ENCODE results near the gene DIP2C.

DIP2C gene

DNA sequence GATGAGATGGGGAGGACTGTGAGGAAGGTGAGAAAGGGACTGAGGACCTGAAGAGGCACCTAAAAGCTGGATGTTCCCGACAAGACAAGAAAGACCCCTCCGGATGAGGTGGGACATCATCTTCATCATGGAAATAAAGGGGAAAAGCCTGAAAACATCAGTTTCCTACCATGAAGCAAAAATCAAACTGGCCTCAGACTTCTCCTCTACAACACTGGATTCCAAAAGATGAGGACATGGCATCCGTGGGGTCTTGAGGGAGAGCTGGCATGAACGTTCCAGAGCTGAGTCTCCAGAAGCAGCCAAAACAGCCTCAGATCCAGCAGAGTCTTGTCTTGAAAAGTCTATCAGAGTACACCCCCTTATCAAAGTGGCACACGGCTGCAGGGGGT is 44.5 kb downstream of the DIP2C start:
- Histone ChIP-seq H3K27me3 (ENCODE audit: insufficient read depth, low read depth, severe bottlenecking) (no peaks in the 10 kb centered on the region), H3K9me3 (ENCODE audit: severe bottlenecking) (no peaks in the 10 kb centered on the region), H3K4me3 (ENCODE audit: low read depth, low read length) (no peak overlapping the region), H3K27ac (no peak overlapping the region), H3K36me3 (no peaks in the 10 kb centered on the region)
- no peak for DNase-seq
- TF ChIP-seq, protein P1, sequence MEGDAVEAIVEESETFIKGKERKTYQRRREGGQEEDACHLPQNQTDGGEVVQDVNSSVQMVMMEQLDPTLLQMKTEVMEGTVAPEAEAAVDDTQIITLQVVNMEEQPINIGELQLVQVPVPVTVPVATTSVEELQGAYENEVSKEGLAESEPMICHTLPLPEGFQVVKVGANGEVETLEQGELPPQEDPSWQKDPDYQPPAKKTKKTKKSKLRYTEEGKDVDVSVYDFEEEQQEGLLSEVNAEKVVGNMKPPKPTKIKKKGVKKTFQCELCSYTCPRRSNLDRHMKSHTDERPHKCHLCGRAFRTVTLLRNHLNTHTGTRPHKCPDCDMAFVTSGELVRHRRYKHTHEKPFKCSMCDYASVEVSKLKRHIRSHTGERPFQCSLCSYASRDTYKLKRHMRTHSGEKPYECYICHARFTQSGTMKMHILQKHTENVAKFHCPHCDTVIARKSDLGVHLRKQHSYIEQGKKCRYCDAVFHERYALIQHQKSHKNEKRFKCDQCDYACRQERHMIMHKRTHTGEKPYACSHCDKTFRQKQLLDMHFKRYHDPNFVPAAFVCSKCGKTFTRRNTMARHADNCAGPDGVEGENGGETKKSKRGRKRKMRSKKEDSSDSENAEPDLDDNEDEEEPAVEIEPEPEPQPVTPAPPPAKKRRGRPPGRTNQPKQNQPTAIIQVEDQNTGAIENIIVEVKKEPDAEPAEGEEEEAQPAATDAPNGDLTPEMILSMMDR (IDR thresholded peaks at IDR 0.05; ENCODE audit: low read depth, low read length), result no peak

DNA sequence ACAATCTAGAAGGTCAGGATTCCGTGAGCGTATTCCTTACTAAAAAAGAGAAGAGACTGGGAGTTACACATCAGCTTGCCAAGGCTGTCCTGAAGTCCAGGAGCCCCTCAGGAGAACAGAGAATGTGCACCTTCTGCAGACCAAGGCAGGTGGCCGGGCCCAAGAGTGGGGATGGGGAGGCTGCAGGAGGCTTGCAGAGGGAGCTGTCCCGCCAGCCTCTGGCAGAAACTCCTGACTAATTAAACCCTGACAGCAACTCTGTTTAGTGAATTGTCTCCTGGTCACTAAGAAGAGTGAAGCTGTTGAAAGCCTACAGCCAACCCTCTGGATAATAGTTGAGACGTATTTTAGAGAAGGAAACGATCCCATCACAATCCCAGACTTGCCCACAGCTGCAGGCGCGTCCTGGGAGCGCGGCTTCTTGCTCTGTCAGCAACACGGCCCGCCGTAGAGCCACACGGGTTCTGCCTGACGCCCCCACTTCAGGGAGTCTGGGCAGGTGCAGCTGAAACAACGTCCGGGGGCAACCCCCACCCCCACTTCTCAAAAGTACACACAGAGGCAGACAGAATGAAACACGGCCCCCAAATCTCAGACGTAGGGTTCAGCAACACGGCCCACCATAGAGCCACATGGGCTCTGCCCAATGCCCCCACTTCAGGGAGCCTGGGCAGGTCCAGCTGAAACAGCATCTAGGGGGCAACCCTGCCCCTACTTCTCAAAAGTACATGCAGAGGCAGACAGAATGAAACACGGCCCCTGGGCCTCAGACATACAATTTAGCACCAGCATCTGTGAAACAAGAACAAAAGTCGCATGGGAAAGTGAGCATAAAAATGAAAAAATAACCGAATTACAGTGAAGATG is 45.2 kb downstream of the DIP2C start:
- Histone ChIP-seq H3K9me3 (ENCODE audit: severe bottlenecking) (no peaks in the 10 kb centered on the region), H3K27me3 (ENCODE audit: insufficient read depth, low read depth, severe bottlenecking) (no peaks in the 10 kb centered on the region), H3K27ac (no peak overlapping the region), H3K4me3 (ENCODE audit: low read depth, low read length) (no peak overlapping the region), H3K36me3 (no peaks in the 10 kb centered on the region)
- no peak for DNase-seq
- TF ChIP-seq, protein P1 (IDR thresholded peaks at IDR 0.05; ENCODE audit: low read depth, low read length), result no peak

DNA sequence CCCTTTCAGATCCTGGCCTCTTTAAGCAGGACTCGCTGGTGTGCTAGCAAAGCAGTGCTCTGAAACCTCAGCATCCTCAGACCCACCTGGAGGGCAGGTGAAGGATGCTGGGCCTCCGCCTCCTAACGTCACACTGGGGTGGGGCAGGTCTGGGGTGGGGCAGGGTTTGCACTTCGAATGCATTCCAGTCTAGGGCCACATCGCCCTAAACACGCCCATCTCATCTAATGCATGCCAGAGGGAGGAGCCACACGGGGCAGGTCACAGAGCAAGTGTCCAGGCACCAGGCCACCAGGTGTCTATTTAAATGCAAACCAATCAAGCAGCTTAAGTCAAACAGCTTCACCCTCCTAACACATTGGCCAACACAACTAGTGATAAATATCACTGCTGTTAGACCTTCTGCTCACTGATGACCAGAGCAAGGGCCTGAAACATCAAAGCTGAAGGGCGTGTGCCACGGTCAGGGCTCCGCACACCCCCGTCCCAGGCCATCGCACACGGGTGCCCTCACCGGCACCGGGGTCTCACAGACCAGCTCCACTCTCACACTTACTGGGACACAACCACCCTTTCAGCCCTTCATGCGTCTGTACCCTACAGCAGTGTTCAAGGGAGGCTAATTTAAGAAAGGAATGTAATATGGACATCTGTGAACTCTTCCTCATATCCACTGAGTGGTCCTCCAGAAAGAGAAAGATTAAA is 47.1 kb downstream of the DIP2C start:
- no peak overlapping the region for H3K27ac ChIP-seq
- H3K9me3 ChIP-seq (ENCODE audit: severe bottlenecking), result no peaks in the 10 kb centered on the region
- H3K36me3 ChIP-seq, result no peaks in the 10 kb centered on the region
- H3K27me3 ChIP-seq (ENCODE audit: insufficient read depth, low read depth, severe bottlenecking), result no peaks in the 10 kb centered on the region
- no peak overlapping the region for H3K4me3 ChIP-seq (ENCODE audit: low read depth, low read length)
- TF ChIP-seq, protein P1 (IDR thresholded peaks at IDR 0.05; ENCODE audit: low read depth, low read length), result no peak
- no peak for DNase-seq

DNA sequence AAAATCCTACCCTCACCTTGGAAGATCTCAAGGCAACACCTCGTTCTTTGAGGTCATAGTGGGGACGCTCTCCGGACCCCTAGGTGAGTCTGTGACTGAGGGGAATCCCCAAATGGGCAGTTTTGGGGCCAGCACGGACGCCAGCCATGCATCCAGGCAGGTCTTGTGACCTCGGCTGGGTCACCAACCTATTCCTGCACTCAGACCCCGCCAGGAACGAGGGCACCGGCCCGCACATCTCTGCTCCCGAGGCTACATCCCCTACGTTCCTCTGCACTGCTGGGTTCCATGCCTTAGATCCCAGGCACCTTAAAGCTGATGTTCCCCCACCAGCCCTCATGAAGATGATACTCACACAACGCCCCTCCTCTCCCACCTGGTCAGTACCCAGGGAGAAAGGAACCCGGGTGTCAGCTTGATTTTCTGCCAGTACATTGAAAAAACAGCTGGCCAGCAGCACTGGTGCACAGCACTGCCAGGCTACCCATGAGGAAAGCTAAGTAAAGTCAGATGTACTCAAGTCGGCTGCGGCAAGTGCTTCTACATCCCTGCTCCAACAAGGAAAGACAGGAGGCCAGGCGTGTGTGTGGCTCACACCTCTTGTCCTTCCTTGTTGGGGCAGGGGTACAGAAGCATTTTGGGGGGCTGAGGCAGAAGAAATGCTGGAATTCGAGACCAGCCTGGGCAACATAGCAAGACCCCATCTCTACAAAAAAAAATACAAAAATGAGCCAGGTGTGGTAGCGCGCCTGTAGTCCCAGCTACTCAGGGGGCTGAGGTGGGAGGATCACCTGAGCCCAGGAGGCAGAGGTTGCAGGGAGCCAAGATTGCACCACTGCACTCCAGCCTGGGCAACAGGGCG is 48.1 kb downstream of the DIP2C start:
- no peak for DNase-seq
- TF ChIP-seq, protein P1 (IDR thresholded peaks at IDR 0.05; ENCODE audit: low read depth, low read length), result no peak
- Histone ChIP-seq H3K27me3 (ENCODE audit: insufficient read depth, low read depth, severe bottlenecking) (no peaks in the 10 kb centered on the region), H3K36me3 (no peaks in the 10 kb centered on the region), H3K27ac (no peak overlapping the region), H3K4me3 (ENCODE audit: low read depth, low read length) (no peak overlapping the region), H3K9me3 (ENCODE audit: severe bottlenecking) (no peaks in the 10 kb centered on the region)

DNA sequence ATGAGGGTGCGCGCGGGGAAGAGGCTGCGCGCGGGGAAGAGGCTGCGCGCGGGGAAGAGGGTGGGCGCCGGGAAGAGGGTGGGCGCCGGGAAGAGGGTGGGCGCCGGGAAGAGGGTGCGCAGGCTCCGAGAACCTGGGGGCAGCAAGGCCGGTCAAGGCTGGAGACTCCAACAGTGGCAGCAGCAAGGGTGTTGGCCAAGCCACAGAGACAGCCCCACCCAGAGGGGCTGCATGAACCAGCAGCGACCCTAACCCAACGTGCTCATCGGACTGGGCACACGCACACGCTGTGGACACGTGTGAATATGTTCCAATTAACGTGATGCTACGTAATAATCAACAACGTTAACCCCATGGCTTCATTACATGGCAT is 48.8 kb downstream of the DIP2C start:
- no peaks in the 10 kb centered on the region for H3K9me3 ChIP-seq (ENCODE audit: severe bottlenecking)
- no peaks in the 10 kb centered on the region for H3K36me3 ChIP-seq
- H3K4me3 ChIP-seq (ENCODE audit: low read depth, low read length), result no peak overlapping the region
- no peak for DNase-seq
- H3K27ac ChIP-seq, result no peak overlapping the region
- H3K27me3 ChIP-seq (ENCODE audit: insufficient read depth, low read depth, severe bottlenecking), result no peaks in the 10 kb centered on the region
- TF ChIP-seq, protein P1 (IDR thresholded peaks at IDR 0.05; ENCODE audit: low read depth, low read length), result no peak

All from WERI-Rb-1 (cell line).